Choroid plexus epithelial cell (primary cell): ENCODE results near the gene UBE2F.

Experiments used
- DNase-seq: peaks from one replicate; pipeline ENCODE4 v3.0.0-alpha.2; 2010; ENCODE audit warnings: low read depth
- H3K4me3 ChIP-seq: 2 replicates; pipeline ENCODE4 v1.5.1; 2011; ENCODE audit warnings: low read depth, mild to moderate bottlenecking, control low read depth, low read length, moderate library complexity
- TF ChIP-seq, protein P1 (sequence below): conservative IDR thresholded peaks from 2 replicates; pipeline ENCODE4 v1.5.1; 2011; ENCODE audit warnings: low read depth, mild to moderate bottlenecking, control low read depth, inconsistent platforms, low read length, moderate library complexity

Gene UBE2F

GRCh38 chr2:238005528-238005927 is 38.7 kb downstream of the UBE2F start:
- DNase-seq = no peak
- TF ChIP-seq, protein P1, sequence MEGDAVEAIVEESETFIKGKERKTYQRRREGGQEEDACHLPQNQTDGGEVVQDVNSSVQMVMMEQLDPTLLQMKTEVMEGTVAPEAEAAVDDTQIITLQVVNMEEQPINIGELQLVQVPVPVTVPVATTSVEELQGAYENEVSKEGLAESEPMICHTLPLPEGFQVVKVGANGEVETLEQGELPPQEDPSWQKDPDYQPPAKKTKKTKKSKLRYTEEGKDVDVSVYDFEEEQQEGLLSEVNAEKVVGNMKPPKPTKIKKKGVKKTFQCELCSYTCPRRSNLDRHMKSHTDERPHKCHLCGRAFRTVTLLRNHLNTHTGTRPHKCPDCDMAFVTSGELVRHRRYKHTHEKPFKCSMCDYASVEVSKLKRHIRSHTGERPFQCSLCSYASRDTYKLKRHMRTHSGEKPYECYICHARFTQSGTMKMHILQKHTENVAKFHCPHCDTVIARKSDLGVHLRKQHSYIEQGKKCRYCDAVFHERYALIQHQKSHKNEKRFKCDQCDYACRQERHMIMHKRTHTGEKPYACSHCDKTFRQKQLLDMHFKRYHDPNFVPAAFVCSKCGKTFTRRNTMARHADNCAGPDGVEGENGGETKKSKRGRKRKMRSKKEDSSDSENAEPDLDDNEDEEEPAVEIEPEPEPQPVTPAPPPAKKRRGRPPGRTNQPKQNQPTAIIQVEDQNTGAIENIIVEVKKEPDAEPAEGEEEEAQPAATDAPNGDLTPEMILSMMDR = no peak
- no peak overlapping the region for H3K4me3 ChIP-seq

- TF ChIP-seq, protein P1 = no peak
- H3K4me3 ChIP-seq = no peak overlapping the region
- no peak for DNase-seq
Measured at GRCh38 chr2:238006510-238006909, 39.7 kb downstream of the UBE2F start.

GRCh38 chr2:238007924-238008323 is 41.1 kb downstream of the UBE2F start:
- TF ChIP-seq, protein P1 = no peak
- no peak overlapping the region for H3K4me3 ChIP-seq
- no peak for DNase-seq

DNA sequence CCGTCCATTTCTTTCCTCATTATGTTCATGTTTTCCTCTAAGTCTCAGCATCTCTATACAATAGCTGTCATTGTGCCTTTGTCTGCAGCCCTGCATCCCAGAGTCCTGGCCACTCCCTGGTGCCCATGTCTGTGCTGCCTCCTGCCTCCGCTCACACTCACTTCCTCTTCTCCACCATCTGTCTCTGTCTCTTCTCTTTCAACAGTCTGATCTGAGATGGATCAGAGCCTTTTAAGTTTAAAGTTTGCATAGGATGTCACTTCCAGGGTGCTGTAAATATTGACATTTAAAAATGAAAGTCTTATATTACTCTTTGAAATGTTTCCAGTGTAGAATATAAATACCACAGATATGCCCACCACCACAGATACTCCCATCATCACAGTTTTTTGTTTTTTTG is 42.7 kb downstream of the UBE2F start:
- TF ChIP-seq, protein P1 = no peak
- no peak overlapping the region for H3K4me3 ChIP-seq
- DNase-seq = no peak

DNA sequence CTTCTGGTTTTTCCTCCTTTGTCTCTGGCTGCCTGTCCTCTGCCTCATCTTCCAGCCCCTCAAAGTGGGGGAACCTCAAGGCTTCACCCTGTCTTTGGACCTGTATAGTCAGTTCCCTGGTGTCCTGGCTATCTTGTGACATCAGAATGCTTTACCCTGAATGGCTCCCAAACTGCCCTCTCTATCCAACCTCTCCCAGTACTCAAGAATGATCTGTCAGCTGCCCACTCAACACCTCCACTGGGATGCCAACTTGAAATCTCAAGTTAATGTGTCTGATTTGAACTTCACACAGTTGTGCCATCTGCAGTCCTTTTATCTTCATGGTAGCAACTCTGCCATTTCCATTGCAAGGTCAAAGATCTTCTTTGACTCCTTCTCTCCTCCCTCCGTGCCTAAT is 43.8 kb downstream of the UBE2F start:
- no peak overlapping the region for H3K4me3 ChIP-seq
- TF ChIP-seq, protein P1 = no peak
- no peak for DNase-seq

GRCh38 chr2:238013806-238014205 is 47.0 kb downstream of the UBE2F start:
- TF ChIP-seq, protein P1 = no peak
- no peak for DNase-seq
- no peak overlapping the region for H3K4me3 ChIP-seq

DNA sequence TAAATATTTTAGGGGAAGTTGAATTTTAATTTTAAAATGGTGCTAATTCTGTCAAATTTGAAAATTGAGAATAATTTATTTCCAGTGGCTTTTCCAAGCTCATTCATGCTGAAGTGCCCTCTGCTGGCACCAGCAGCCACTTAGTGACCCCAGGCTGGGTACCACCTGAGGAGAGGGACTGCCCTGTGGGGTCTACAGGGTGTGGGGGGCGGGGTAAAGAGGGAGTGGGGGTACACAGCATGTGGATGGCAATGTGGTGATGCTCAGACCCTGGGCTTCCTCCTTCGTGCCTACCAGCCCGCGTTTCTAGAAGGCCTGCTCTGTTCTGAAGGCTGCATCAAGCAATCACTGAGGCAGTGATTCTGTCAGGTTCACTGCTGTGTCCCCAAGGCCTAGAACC is 48.9 kb downstream of the UBE2F start:
- DNase-seq = no peak
- TF ChIP-seq, protein P1 = peak; percentile 44
- no peak overlapping the region for H3K4me3 ChIP-seq
